Nephron progenitor cell (in vitro differentiated cells): ENCODE results near the gene A4GALT.

Experiments used
- DNase-seq: peaks from one replicate; pipeline ENCODE4 v3.0.0; 2021
- H3K27ac Mint-ChIP-seq: 2 replicates; pipeline ENCODE4 v1.8.0; 2021; ENCODE audit warnings: mild to moderate bottlenecking, moderate library complexity, mixed read lengths
- H3K27me3 Mint-ChIP-seq: 2 replicates; pipeline ENCODE4 v1.8.0; 2021; ENCODE audit warnings: mild to moderate bottlenecking, low read depth, mixed read lengths; ENCODE audit not compliant: poor library complexity
- H3K36me3 Mint-ChIP-seq: 2 replicates; pipeline ENCODE4 v1.8.0; 2021; ENCODE audit warnings: low read depth, mixed read lengths
- H3K4me1 Mint-ChIP-seq: 2 replicates; pipeline ENCODE4 v1.8.0; 2021; ENCODE audit warnings: mixed read lengths
- H3K4me3 Mint-ChIP-seq: 2 replicates; pipeline ENCODE4 v1.8.0; 2021; ENCODE audit warnings: mild to moderate bottlenecking, moderate library complexity, mixed read lengths
- H3K9me3 Mint-ChIP-seq: 2 replicates; pipeline ENCODE4 v1.8.0; 2021; ENCODE audit warnings: mild to moderate bottlenecking, moderate library complexity, mixed read lengths
- TF ChIP-seq, protein P1 (sequence below): fragments of 200-600 bp; sonication (generic); IDR thresholded peaks from 2 replicates; pipeline ENCODE4 v1.5.0; 2021; ENCODE audit warnings: antibody characterized with exemption

The A4GALT gene

GRCh38 chr22:42653999-42654398, 66.7 kb downstream of the A4GALT start:
- Mint-ChIP-seq H3K4me3 (peak overlapping the region; percentile 17), H3K4me1 (peaks cover 52% of the 10 kb centered on the region), H3K36me3 (no peaks in the 10 kb centered on the region), H3K27ac (peak overlapping the region; percentile 49), H3K9me3 (no peaks in the 10 kb centered on the region), H3K27me3 (peaks cover 17% of the 10 kb centered on the region)
- TF ChIP-seq, protein P1, sequence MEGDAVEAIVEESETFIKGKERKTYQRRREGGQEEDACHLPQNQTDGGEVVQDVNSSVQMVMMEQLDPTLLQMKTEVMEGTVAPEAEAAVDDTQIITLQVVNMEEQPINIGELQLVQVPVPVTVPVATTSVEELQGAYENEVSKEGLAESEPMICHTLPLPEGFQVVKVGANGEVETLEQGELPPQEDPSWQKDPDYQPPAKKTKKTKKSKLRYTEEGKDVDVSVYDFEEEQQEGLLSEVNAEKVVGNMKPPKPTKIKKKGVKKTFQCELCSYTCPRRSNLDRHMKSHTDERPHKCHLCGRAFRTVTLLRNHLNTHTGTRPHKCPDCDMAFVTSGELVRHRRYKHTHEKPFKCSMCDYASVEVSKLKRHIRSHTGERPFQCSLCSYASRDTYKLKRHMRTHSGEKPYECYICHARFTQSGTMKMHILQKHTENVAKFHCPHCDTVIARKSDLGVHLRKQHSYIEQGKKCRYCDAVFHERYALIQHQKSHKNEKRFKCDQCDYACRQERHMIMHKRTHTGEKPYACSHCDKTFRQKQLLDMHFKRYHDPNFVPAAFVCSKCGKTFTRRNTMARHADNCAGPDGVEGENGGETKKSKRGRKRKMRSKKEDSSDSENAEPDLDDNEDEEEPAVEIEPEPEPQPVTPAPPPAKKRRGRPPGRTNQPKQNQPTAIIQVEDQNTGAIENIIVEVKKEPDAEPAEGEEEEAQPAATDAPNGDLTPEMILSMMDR = no peak
- no peak for DNase-seq

DNA sequence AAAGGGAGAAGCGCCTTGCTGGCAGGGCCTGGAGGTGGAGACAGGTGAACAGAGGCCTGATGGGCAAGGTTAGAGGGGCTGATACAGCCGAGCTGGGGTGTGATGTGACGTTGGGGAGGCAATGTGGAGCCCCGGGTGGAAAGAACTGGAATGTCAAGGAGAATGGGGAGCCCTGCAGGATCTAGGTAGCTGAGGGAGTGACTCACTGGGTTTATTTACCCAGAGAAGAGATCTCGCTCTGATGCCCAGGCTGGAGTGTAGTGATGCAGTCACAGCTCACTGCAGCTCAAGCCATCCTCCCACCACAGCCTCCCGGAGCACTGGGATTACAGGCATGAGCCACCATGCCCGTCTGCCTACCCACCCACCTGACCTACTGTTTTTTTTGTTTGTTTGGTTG, 69.5 kb downstream of the A4GALT start:
- TF ChIP-seq, protein P1 = no peak
- H3K4me3 Mint-ChIP-seq = peak overlapping the region; percentile 61
- no peaks in the 10 kb centered on the region for H3K9me3 Mint-ChIP-seq
- H3K4me1 Mint-ChIP-seq = peaks cover 61% of the 10 kb centered on the region
- peak overlapping the region; percentile 53 for H3K27ac Mint-ChIP-seq
- no peaks in the 10 kb centered on the region for H3K36me3 Mint-ChIP-seq
- H3K27me3 Mint-ChIP-seq = peaks cover 10% of the 10 kb centered on the region
- no peak for DNase-seq

GRCh38 chr22:42649246-42650099, 71.2 kb downstream of the A4GALT start, which contains the start of gene CYB5R3:
CYB5R3 (minus strand) TSS chr22:42649392; CDS start chr22:42649315, 77 bp downstream.
- Mint-ChIP-seq H3K27ac (no peak within 1 kb of the TSS), H3K9me3 (no peaks in the 10 kb centered on the region), H3K4me3 (peak within 1 kb of the TSS; percentile 98), H3K27me3 (peaks cover under 1% of the 10 kb centered on the region), H3K36me3 (no peaks in the 10 kb centered on the region), H3K4me1 (peaks cover 65% of the 10 kb centered on the region)
- TF ChIP-seq, protein P1 = no peak
- DNase-seq = peak; percentile 90

DNA sequence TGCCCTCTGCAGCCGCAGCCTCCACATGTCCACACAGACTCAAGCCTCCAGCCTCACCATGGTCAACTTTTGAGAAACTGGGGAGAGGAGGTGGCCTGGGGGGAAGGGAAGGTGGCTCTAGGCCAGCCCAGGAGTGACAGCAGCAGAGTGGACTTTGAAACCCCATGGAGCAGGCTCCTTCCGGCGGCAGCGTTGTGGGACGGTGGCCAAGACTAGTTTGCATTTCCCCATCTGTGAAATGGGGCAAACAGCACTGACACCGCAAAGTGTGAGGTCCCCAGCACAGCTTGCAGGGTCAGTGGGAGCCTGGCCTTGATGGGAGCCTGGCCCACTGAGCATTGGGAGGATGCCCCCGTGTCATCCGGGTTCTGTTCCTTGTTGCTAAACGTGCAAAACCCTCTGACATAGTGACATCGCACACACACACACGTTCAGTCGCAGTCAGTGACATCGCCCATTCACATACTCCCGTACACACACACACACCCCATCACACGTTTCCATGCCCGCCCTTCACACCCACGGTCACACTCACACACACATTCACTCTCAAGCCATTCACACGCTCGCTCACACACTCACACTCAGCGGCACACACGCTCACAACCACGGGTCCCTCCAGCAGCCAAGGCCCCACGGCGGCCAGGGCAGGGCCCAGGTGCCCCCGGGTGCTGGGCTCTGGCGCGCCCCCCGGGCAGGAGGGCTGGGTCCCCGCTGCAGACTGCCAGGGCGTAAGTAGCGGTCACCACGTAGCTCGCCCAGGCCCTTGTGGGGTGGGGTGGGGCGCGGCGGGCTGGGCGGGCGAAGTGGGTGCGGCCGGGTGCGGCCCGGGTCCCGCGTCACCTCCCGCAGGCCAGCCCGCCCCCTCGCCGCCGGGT, 72.1 kb downstream of the A4GALT start:
- Mint-ChIP-seq H3K27me3 (no peaks in the 10 kb centered on the region), H3K9me3 (no peaks in the 10 kb centered on the region), H3K27ac (no peak overlapping the region), H3K4me1 (peaks cover 64% of the 10 kb centered on the region), H3K4me3 (peak overlapping the region; percentile 98), H3K36me3 (no peaks in the 10 kb centered on the region)
- no peak for DNase-seq
- TF ChIP-seq, protein P1 = no peak

GRCh38 chr22:42648017-42648367, 72.7 kb downstream of the A4GALT start:
- H3K4me1 Mint-ChIP-seq = peaks cover 63% of the 10 kb centered on the region
- TF ChIP-seq, protein P1 = no peak
- no peak overlapping the region for H3K27ac Mint-ChIP-seq
- peak overlapping the region; percentile 98 for H3K4me3 Mint-ChIP-seq
- H3K27me3 Mint-ChIP-seq = no peaks in the 10 kb centered on the region
- no peaks in the 10 kb centered on the region for H3K9me3 Mint-ChIP-seq
- DNase-seq = no peak
- H3K36me3 Mint-ChIP-seq = no peaks in the 10 kb centered on the region
